ENCODE results near the gene PRDM15. TPM values are rescaled to one million over a fixed set of nuclear protein-coding genes. Genes with fewer than 3 reads are reported as not detected.

The PRDM15 gene
- total RNA-seq, 1 donor from 2014 or later, result 16.2 TPM

GRCh38 chr21:41874611-41875010 is 4.5 kb downstream of the PRDM15 start:
- Mint-ChIP-seq H3K4me1 (ENCODE audit: low read depth) (peaks cover 9% of the 10 kb centered on the region), H3K27ac (no peak overlapping the region), H3K9me3 (ENCODE audit: low read depth) (no peaks in the 10 kb centered on the region), H3K36me3 (ENCODE audit: insufficient read depth) (no peaks in the 10 kb centered on the region), H3K4me3 (ENCODE audit: low read depth) (no peak overlapping the region), H3K27me3 (no peaks in the 10 kb centered on the region)
- no peak for TF ChIP-seq CTCF (IDR thresholded peaks at IDR 0.05; ENCODE audit: unreplicated experiment)
- DNase-seq (ENCODE audit: low spot score, unreplicated experiment), result no peak

- no peaks in the 10 kb centered on the region for H3K9me3 Mint-ChIP-seq (ENCODE audit: low read depth)
- peaks cover 9% of the 10 kb centered on the region for H3K4me1 Mint-ChIP-seq (ENCODE audit: low read depth)
- no peak for TF ChIP-seq CTCF (IDR thresholded peaks at IDR 0.05; ENCODE audit: unreplicated experiment)
- H3K4me3 Mint-ChIP-seq (ENCODE audit: low read depth), result no peak overlapping the region
- no peaks in the 10 kb centered on the region for H3K27me3 Mint-ChIP-seq
- H3K36me3 Mint-ChIP-seq (ENCODE audit: insufficient read depth), result no peaks in the 10 kb centered on the region
- no peak overlapping the region for H3K27ac Mint-ChIP-seq
- no peak for DNase-seq (ENCODE audit: low spot score, unreplicated experiment)
Observed at GRCh38 chr21:41873426-41873825, 5.7 kb downstream of the PRDM15 start.

GRCh38 chr21:41873005-41873404 is 6.1 kb downstream of the PRDM15 start:
- no peaks in the 10 kb centered on the region for H3K9me3 Mint-ChIP-seq (ENCODE audit: low read depth)
- H3K27me3 Mint-ChIP-seq, result no peaks in the 10 kb centered on the region
- no peak for DNase-seq (ENCODE audit: low spot score, unreplicated experiment)
- H3K36me3 Mint-ChIP-seq (ENCODE audit: insufficient read depth), result no peaks in the 10 kb centered on the region
- H3K27ac Mint-ChIP-seq, result no peak overlapping the region
- peaks cover 7% of the 10 kb centered on the region for H3K4me1 Mint-ChIP-seq (ENCODE audit: low read depth)
- H3K4me3 Mint-ChIP-seq (ENCODE audit: low read depth), result no peak overlapping the region
- no peak for TF ChIP-seq CTCF (IDR thresholded peaks at IDR 0.05; ENCODE audit: unreplicated experiment)

- no peak for DNase-seq (ENCODE audit: low spot score, unreplicated experiment)
- no peaks in the 10 kb centered on the region for H3K36me3 Mint-ChIP-seq (ENCODE audit: insufficient read depth)
- H3K27me3 Mint-ChIP-seq, result no peaks in the 10 kb centered on the region
- TF ChIP-seq CTCF (IDR thresholded peaks at IDR 0.05; ENCODE audit: unreplicated experiment), result no peak
- no peak overlapping the region for H3K27ac Mint-ChIP-seq
- peaks cover 3% of the 10 kb centered on the region for H3K4me1 Mint-ChIP-seq (ENCODE audit: low read depth)
- no peaks in the 10 kb centered on the region for H3K9me3 Mint-ChIP-seq (ENCODE audit: low read depth)
- H3K4me3 Mint-ChIP-seq (ENCODE audit: low read depth), result no peak overlapping the region
Observed at GRCh38 chr21:41871293-41872030, 7.7 kb downstream of the PRDM15 start.

GRCh38 chr21:41869771-41870170 is 9.4 kb downstream of the PRDM15 start:
- Mint-ChIP-seq H3K27me3 (no peaks in the 10 kb centered on the region), H3K36me3 (ENCODE audit: insufficient read depth) (no peaks in the 10 kb centered on the region), H3K4me1 (ENCODE audit: low read depth) (peaks cover 6% of the 10 kb centered on the region), H3K27ac (no peak overlapping the region), H3K4me3 (ENCODE audit: low read depth) (no peak overlapping the region), H3K9me3 (ENCODE audit: low read depth) (no peaks in the 10 kb centered on the region)
- TF ChIP-seq CTCF (IDR thresholded peaks at IDR 0.05; ENCODE audit: unreplicated experiment), result no peak
- DNase-seq (ENCODE audit: low spot score, unreplicated experiment), result no peak

Measured in progenitor cell of endocrine pancreas (in vitro differentiated cells).